ENCODE data around the gene MCAT.
"Not testable (repeated sequence)": the region's sequence is repeated elsewhere in the genome, so short reads cannot be mapped to it uniquely, and the experiment has no call there.

MCAT gene

GRCh38 chr22:43152357-43153071, 9.3 kb upstream of the MCAT start:
- Histone ChIP-seq H3K4me1 (ENCODE audit: control insufficient read depth, insufficient read depth, low read length) (peaks cover 3% of the 10 kb centered on the region; the same call in 1 of the 2 replicates), H3K27me3 (ENCODE audit: control insufficient read depth, insufficient read depth, low read length) (no peaks in the 10 kb centered on the region; the same call in 1 of the 2 replicates), H3K9me3 (ENCODE audit: control insufficient read depth, insufficient read depth, low read length) (no peaks in the 10 kb centered on the region), H3K36me3 (ENCODE audit: control insufficient read depth, insufficient read depth, low read length) (no peaks in the 10 kb centered on the region), H3K27ac (ENCODE audit: low read length) (no peak overlapping the region), H3K4me3 (ENCODE audit: low read length) (peak overlapping the region; percentile 48; the same call in 1 of the 2 replicates)
- DNase-seq (ENCODE audit: low read depth, low spot score): no peak
- WGBS (ENCODE audit: insufficient coverage, insufficient read length): no CpG with 5 or more reads among the region's 22 CpGs

- H3K27me3 ChIP-seq (ENCODE audit: control insufficient read depth, insufficient read depth, low read length): no peaks in the 10 kb centered on the region; the same call in 1 of the 2 replicates
- H3K4me1 ChIP-seq (ENCODE audit: control insufficient read depth, insufficient read depth, low read length): peaks cover 3% of the 10 kb centered on the region; the same call in 1 of the 2 replicates
- DNase-seq (ENCODE audit: low read depth, low spot score): no peak
- H3K9me3 ChIP-seq (ENCODE audit: control insufficient read depth, insufficient read depth, low read length): no peaks in the 10 kb centered on the region
- H3K36me3 ChIP-seq (ENCODE audit: control insufficient read depth, insufficient read depth, low read length): no peaks in the 10 kb centered on the region
- H3K4me3 ChIP-seq (ENCODE audit: low read length): peak overlapping the region; percentile 48; the same call in 1 of the 2 replicates
- no CpG with 5 or more reads among the region's 18 CpGs for WGBS (ENCODE audit: insufficient coverage, insufficient read length)
- H3K27ac ChIP-seq (ENCODE audit: low read length): no peak overlapping the region
Measured at GRCh38 chr22:43152003-43152356, 8.8 kb upstream of the MCAT start.

DNA sequence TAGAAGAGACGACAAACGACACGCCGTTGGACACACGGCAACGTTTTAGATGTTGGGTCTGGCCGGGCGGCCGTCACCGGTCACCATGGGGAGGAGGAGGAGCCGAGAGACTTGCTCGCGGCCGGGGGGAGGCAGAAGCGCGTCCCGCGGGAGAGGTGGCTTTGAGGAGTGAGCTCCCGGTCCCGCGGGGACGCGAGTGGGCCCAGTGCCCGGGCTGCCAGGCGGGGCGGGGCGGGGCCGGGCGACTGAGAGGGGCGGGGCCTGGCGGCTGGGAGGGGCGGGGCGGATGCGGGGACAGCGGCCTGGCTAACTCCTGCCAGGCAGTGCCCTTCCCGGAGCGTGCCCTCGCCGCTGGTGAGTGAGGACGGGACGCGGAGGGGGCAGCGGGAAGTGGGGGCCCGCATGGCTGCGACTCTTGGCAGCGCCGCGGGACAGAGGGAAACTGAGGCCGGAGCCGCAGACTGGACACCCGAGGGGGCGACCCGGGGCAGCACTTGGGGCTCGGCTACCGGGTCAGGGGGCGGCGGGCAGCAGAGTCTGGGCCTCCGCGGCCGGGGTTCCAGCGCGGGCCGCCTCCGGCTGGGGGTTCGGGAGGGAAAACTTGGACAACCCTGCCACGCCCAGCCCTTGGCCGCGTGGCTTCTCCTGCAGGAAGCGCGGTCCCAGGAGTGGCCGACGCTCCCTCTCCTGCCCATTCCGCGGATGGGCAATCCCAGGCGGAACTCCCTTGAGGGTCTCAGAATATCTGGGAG, 8.2 kb upstream of the MCAT start, which contains the start of gene TSPO:
Gene TSPO (plus strand): TSS at position 309 of the 752 bp plus-strand sequence. CDS start 7,680 bp downstream, outside the sequence.
- Histone ChIP-seq H3K4me3 (ENCODE audit: low read length) (peak within 1 kb of the TSS; percentile 48; the same call in 1 of the 2 replicates), H3K27ac (ENCODE audit: low read length) (no peak within 1 kb of the TSS), H3K27me3 (ENCODE audit: control insufficient read depth, insufficient read depth, low read length) (no peaks in the 10 kb centered on the region; the same call in 1 of the 2 replicates), H3K4me1 (ENCODE audit: control insufficient read depth, insufficient read depth, low read length) (peaks cover 3% of the 10 kb centered on the region; the same call in 1 of the 2 replicates), H3K36me3 (ENCODE audit: control insufficient read depth, insufficient read depth, low read length) (no peaks in the 10 kb centered on the region), H3K9me3 (ENCODE audit: control insufficient read depth, insufficient read depth, low read length) (no peaks in the 10 kb centered on the region)
- WGBS (ENCODE audit: insufficient coverage, insufficient read length): no CpG with 5 or more reads among the region's 75 CpGs
- no peak for DNase-seq (ENCODE audit: low read depth, low spot score)

GRCh38 chr22:43150731-43151206, 7.6 kb upstream of the MCAT start:
- no peak for DNase-seq (ENCODE audit: low read depth, low spot score)
- Histone ChIP-seq H3K9me3 (ENCODE audit: control insufficient read depth, insufficient read depth, low read length) (no peaks in the 10 kb centered on the region), H3K36me3 (ENCODE audit: control insufficient read depth, insufficient read depth, low read length) (no peaks in the 10 kb centered on the region), H3K27me3 (ENCODE audit: control insufficient read depth, insufficient read depth, low read length) (no peaks in the 10 kb centered on the region; the same call in 1 of the 2 replicates), H3K4me1 (ENCODE audit: control insufficient read depth, insufficient read depth, low read length) (peaks cover 3% of the 10 kb centered on the region; the same call in 1 of the 2 replicates), H3K27ac (ENCODE audit: low read length) (no peak overlapping the region), H3K4me3 (ENCODE audit: low read length) (peak overlapping the region; percentile 48; the same call in 1 of the 2 replicates)
- WGBS (ENCODE audit: insufficient coverage, insufficient read length): no CpG with 5 or more reads among the region's 15 CpGs

DNA sequence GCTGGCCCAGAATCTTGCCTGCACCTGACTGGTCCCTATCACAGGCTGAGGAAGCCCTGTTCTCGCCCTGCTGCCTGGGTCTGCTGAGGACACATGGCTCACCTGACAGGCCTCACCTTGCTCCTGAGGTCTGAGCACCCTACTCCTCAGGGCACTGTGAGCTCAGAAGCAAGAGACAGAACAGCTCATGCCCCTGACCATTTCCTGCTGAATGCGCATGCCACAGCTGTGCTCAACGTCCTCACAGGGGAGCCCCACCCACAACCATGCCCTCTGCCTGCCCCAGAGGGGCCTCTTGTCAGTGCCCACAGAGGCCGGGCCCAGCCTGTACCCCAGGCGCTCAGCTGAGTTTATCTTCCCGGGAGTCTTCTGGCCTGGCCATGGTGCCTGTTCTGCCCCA, 5.4 kb upstream of the MCAT start:
- Histone ChIP-seq H3K27ac (ENCODE audit: low read length) (no peak overlapping the region), H3K4me1 (ENCODE audit: control insufficient read depth, insufficient read depth, low read length) (peaks cover 3% of the 10 kb centered on the region; the same call in 1 of the 2 replicates), H3K4me3 (ENCODE audit: low read length) (no peak overlapping the region), H3K9me3 (ENCODE audit: control insufficient read depth, insufficient read depth, low read length) (no peaks in the 10 kb centered on the region), H3K36me3 (ENCODE audit: control insufficient read depth, insufficient read depth, low read length) (no peaks in the 10 kb centered on the region), H3K27me3 (ENCODE audit: control insufficient read depth, insufficient read depth, low read length) (no peaks in the 10 kb centered on the region; the same call in 1 of the 2 replicates)
- no CpG with 5 or more reads among the region's 6 CpGs for WGBS (ENCODE audit: insufficient coverage, insufficient read length)
- DNase-seq (ENCODE audit: low read depth, low spot score): no peak

GRCh38 chr22:43147821-43148220, 4.6 kb upstream of the MCAT start:
- no peak overlapping the region for H3K27ac ChIP-seq (ENCODE audit: low read length)
- no peak overlapping the region for H3K4me3 ChIP-seq (ENCODE audit: low read length)
- no CpG with 5 or more reads among the region's 8 CpGs for WGBS (ENCODE audit: insufficient coverage, insufficient read length)
- peaks cover 3% of the 10 kb centered on the region; the same call in 1 of the 2 replicates for H3K4me1 ChIP-seq (ENCODE audit: control insufficient read depth, insufficient read depth, low read length)
- H3K9me3 ChIP-seq (ENCODE audit: control insufficient read depth, insufficient read depth, low read length): no peaks in the 10 kb centered on the region
- no peak for DNase-seq (ENCODE audit: low read depth, low spot score)
- no peaks in the 10 kb centered on the region for H3K36me3 ChIP-seq (ENCODE audit: control insufficient read depth, insufficient read depth, low read length)
- no peaks in the 10 kb centered on the region; the same call in 1 of the 2 replicates for H3K27me3 ChIP-seq (ENCODE audit: control insufficient read depth, insufficient read depth, low read length)

DNA sequence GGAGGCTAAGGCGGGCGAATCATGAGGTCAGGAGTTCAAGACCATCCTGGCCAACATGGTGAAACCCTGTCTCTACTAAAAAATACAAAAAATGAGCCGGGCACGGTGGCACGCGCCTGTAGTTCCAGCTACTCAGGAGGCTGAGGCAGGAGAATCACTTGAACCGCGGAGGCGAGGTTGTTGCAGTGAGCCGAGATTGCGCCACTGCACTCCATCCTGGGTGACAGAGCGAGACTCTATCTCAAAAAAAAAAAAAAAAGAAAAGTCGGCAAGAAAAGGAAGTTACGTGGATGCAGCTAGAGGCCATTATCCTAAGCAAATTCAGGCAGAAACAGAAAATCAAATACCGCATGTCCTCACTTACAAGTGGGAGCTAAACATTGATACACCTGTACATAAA, 3.1 kb upstream of the MCAT start:
- not testable (repeated sequence) for H3K9me3 ChIP-seq (ENCODE audit: control insufficient read depth, insufficient read depth, low read length); DNase-seq (ENCODE audit: low read depth, low spot score); H3K4me3 ChIP-seq (ENCODE audit: low read length); H3K4me1 ChIP-seq (ENCODE audit: control insufficient read depth, insufficient read depth, low read length); H3K27ac ChIP-seq (ENCODE audit: low read length); H3K27me3 ChIP-seq (ENCODE audit: control insufficient read depth, insufficient read depth, low read length); H3K36me3 ChIP-seq (ENCODE audit: control insufficient read depth, insufficient read depth, low read length)
- WGBS (ENCODE audit: insufficient coverage, insufficient read length): no CpG with 5 or more reads among the region's 15 CpGs

DNA sequence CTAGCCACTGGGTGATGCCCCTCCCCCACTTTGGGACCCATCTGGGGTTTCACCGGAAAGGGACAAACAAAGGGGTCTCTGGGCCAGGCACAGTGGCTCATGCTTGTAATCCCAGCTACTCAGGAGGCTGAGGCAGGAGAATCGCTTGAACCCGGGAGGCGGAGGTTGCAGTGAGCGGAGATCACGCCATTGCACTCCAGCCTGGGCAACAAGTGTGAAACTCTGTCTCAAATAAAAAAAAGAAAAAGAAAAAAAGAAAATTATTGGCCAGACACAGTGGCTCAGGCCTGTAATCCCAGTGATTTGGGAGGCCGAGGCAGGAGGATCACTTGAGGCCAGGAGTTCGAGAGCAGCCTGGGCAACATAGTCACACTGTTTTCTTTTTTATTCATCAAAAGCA, 2.2 kb upstream of the MCAT start:
- DNase-seq (ENCODE audit: low read depth, low spot score); H3K27me3 ChIP-seq (ENCODE audit: control insufficient read depth, insufficient read depth, low read length); H3K4me3 ChIP-seq (ENCODE audit: low read length); H3K36me3 ChIP-seq (ENCODE audit: control insufficient read depth, insufficient read depth, low read length); H3K27ac ChIP-seq (ENCODE audit: low read length); H3K9me3 ChIP-seq (ENCODE audit: control insufficient read depth, insufficient read depth, low read length); H3K4me1 ChIP-seq (ENCODE audit: control insufficient read depth, insufficient read depth, low read length): not testable (repeated sequence)
- WGBS (ENCODE audit: insufficient coverage, insufficient read length): no CpG with 5 or more reads among the region's 8 CpGs

- no peaks in the 10 kb centered on the region for H3K27me3 ChIP-seq (ENCODE audit: control insufficient read depth, insufficient read depth, low read length)
- H3K36me3 ChIP-seq (ENCODE audit: control insufficient read depth, insufficient read depth, low read length): peaks cover 3% of the 10 kb centered on the region; the same call in 1 of the 2 replicates
- H3K4me1 ChIP-seq (ENCODE audit: control insufficient read depth, insufficient read depth, low read length): no peaks in the 10 kb centered on the region
- no peak overlapping the region for H3K27ac ChIP-seq (ENCODE audit: low read length)
- H3K9me3 ChIP-seq (ENCODE audit: control insufficient read depth, insufficient read depth, low read length): no peaks in the 10 kb centered on the region
- WGBS (ENCODE audit: insufficient coverage, insufficient read length): no CpG with 5 or more reads among the region's 3 CpGs
- no peak overlapping the region for H3K4me3 ChIP-seq (ENCODE audit: low read length)
- DNase-seq (ENCODE audit: low read depth, low spot score): no peak
Measured at GRCh38 chr22:43144949-43145348, 1.8 kb upstream of the MCAT start.

DNA sequence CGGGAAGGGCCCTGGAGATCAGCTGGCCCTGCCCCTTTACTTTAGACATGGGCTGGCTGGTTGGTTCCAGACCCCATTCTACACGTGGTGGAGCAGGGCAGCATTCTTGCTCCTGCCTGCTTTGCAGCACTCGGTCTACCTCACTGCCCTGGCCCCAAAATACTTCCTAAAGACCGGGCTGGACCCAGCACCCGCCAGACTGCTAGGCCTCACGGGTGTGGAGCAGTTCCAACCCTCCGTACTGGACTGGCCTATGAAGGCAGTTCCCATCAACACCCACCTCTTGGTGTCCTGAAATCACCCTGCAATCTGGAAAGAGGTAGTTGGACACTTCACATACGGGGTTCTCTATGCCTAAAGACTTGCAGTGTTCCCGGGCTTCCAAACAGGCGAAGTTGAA, 6.4 kb downstream of the MCAT start:
- H3K9me3 ChIP-seq (ENCODE audit: control insufficient read depth, insufficient read depth, low read length): no peaks in the 10 kb centered on the region
- no peaks in the 10 kb centered on the region for H3K4me1 ChIP-seq (ENCODE audit: control insufficient read depth, insufficient read depth, low read length)
- H3K36me3 ChIP-seq (ENCODE audit: control insufficient read depth, insufficient read depth, low read length): peaks cover 23% of the 10 kb centered on the region
- no peak for DNase-seq (ENCODE audit: low read depth, low spot score)
- no peak overlapping the region for H3K4me3 ChIP-seq (ENCODE audit: low read length)
- no peaks in the 10 kb centered on the region for H3K27me3 ChIP-seq (ENCODE audit: control insufficient read depth, insufficient read depth, low read length)
- no peak overlapping the region for H3K27ac ChIP-seq (ENCODE audit: low read length)
- no CpG with 5 or more reads among the region's 10 CpGs for WGBS (ENCODE audit: insufficient coverage, insufficient read length)

All from iPS DF 6.9 (cell line).